ENCODE results near the gene HCN1. TPM values are rescaled to one million over a fixed set of nuclear protein-coding genes. Genes with fewer than 3 reads are reported as not detected.

Gene HCN1
- total and polyA plus RNA-seq, 2 of the 13 experiments (the other 11 are each of a cell fraction or from before 2014, with no cell fraction given), result not detected

GRCh38 chr5:45252541-45252940, 443.6 kb downstream of the HCN1 start:
- H3K4me3 ChIP-seq (replicated peaks in 1 of 3; ENCODE audit: insufficient read depth in 1 of 3, low read depth in 2 of 3, low read length in 3 of 3), result no peak overlapping the region
- TF ChIP-seq ZNF737 (CRISPR knock-in tag; IDR thresholded peaks at IDR 0.05; ENCODE audit: borderline replicate concordance), result no peak
- TF ChIP-seq SUZ12 (IDR thresholded peaks at IDR 0.05; ENCODE audit: low read depth, low read length), result no peak
- TF ChIP-seq MLXIP (CRISPR knock-in tag; IDR thresholded peaks at IDR 0.05; ENCODE audit: borderline replicate concordance), result no peak
- no peak for TF ChIP-seq CTCF (CRISPR knock-in tag; IDR thresholded peaks at IDR 0.05)
- TF ChIP-seq, protein P1, sequence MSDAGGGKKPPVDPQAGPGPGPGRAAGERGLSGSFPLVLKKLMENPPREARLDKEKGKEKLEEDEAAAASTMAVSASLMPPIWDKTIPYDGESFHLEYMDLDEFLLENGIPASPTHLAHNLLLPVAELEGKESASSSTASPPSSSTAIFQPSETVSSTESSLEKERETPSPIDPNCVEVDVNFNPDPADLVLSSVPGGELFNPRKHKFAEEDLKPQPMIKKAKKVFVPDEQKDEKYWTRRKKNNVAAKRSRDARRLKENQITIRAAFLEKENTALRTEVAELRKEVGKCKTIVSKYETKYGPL (CRISPR knock-in tag; IDR thresholded peaks at IDR 0.05), result no peak
- TF ChIP-seq, protein P2, sequence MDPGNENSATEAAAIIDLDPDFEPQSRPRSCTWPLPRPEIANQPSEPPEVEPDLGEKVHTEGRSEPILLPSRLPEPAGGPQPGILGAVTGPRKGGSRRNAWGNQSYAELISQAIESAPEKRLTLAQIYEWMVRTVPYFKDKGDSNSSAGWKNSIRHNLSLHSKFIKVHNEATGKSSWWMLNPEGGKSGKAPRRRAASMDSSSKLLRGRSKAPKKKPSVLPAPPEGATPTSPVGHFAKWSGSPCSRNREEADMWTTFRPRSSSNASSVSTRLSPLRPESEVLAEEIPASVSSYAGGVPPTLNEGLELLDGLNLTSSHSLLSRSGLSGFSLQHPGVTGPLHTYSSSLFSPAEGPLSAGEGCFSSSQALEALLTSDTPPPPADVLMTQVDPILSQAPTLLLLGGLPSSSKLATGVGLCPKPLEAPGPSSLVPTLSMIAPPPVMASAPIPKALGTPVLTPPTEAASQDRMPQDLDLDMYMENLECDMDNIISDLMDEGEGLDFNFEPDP (CRISPR knock-in tag; conservative IDR thresholded peaks at IDR 0.05), result no peak
- TF ChIP-seq ZMYM3 (CRISPR knock-in tag; IDR thresholded peaks at IDR 0.05), result no peak
- TF ChIP-seq CC2D1A (CRISPR knock-in tag; IDR thresholded peaks at IDR 0.05), result no peak
- no peak for TF ChIP-seq ONECUT2 (CRISPR knock-in tag; IDR thresholded peaks at IDR 0.05)
- TF ChIP-seq TSC22D2 (CRISPR knock-in tag; IDR thresholded peaks at IDR 0.05; ENCODE audit: borderline replicate concordance), result no peak
- TF ChIP-seq ZMAT5 (CRISPR knock-in tag; IDR thresholded peaks at IDR 0.05; ENCODE audit: borderline replicate concordance, low read depth), result no peak
- no peak for TF ChIP-seq RFXAP (CRISPR knock-in tag; IDR thresholded peaks at IDR 0.05; ENCODE audit: borderline replicate concordance)
- TF ChIP-seq ZNF883 (CRISPR knock-in tag; IDR thresholded peaks at IDR 0.05; ENCODE audit: not compliant biosample characterization), result no peak
- TF ChIP-seq NFATC3 (CRISPR knock-in tag; IDR thresholded peaks at IDR 0.05), result no peak
- no peak for TF ChIP-seq ATRX (CRISPR knock-in tag; IDR thresholded peaks at IDR 0.05; ENCODE audit: borderline replicate concordance)
- TF ChIP-seq MYC (CRISPR knock-in tag; IDR thresholded peaks at IDR 0.05; ENCODE audit: borderline replicate concordance), result no peak
- no peak for TF ChIP-seq NFIC (IDR thresholded peaks at IDR 0.05; ENCODE audit: low read length)

More at GRCh38 chr5:45252541-45252940, 443.6 kb downstream of the HCN1 start:
- no peaks in the 10 kb centered on the region for H3K36me3 ChIP-seq (replicated peaks in 1 of 2; ENCODE audit: control insufficient read depth in 1 of 2, insufficient read depth in 2 of 2, low read length in 2 of 2)
- no peak for ATAC-seq
- H3K4me2 ChIP-seq (ENCODE audit: low read depth, low read length), result no peak overlapping the region
- intact Hi-C loops (cut with micrococcal nuclease; ENCODE audit: unreplicated experiment), result no loop called here
- H3K27me3 ChIP-seq (ENCODE audit: control insufficient read depth in 1 of 2, insufficient read depth in 2 of 2, low read length in 2 of 2), result no peaks in the 10 kb centered on the region; a peak in 1 of 5 replicates
- no peak overlapping the region for H3K9ac ChIP-seq (ENCODE audit: insufficient read depth, low read depth, low read length)
- POLR2A ChIA-PET, result no interaction called here
- no peaks in the 10 kb centered on the region for H4K20me1 ChIP-seq (ENCODE audit: insufficient read depth, low read length)
- H3K9me3 ChIP-seq (ENCODE audit: low read length), result peaks cover 82% of the 10 kb centered on the region
- no peaks in the 10 kb centered on the region for H3K79me2 ChIP-seq (ENCODE audit: insufficient read depth, low read length)
- in situ Hi-C loops (cut with HindIII; ENCODE audit: extremely low pct_ligation_motif_present, low pct_unique_long_range_greater_than_20kb), result no loop called here
- CTCF ChIA-PET (ENCODE audit: low intra/inter-chr PET ratio, low total read pairs), result no interaction called here
- BruUV-seq (replicated peaks), result no TSS peak
- H3K27ac ChIP-seq (ENCODE audit: extremely low read length, insufficient read depth, low read length), result no peak overlapping the region
- H3K4me1 ChIP-seq (ENCODE audit: insufficient read depth, low read length), result no peaks in the 10 kb centered on the region
- FAIRE-seq, result no peak
- WGBS (ENCODE audit: low lambda C conversion rate), result 4% methylated on average over 3 of the region's 3 CpGs
- no peak overlapping the region for H2AFZ ChIP-seq (ENCODE audit: low read length)
- no peak for DNase-seq (ENCODE audit: low spot score)

Measured in HepG2 (cell line).